HG02938 (cell line): Measurements from ENCODE around the gene B3GALT6.
"Not testable (repeated sequence)": the region's sequence is repeated elsewhere in the genome, so short reads cannot be mapped to it uniquely, and the experiment has no call there.

Source experiments
- ATAC-seq: cut with Tn5 transposase; IDR thresholded peaks from one replicate; pipeline ENCODE4 v1.9.1; 2021; ENCODE audit warnings: mild to moderate bottlenecking, moderate library complexity; ENCODE audit not compliant: unreplicated experiment

Gene B3GALT6

GRCh38 chr1:1232208-1232795, at the start of gene B3GALT6:
TSS of gene B3GALT6 (plus strand) at chr1:1232237. CDS start at chr1:1232279, 42 bp downstream.
- peak; percentile 15 for ATAC-seq

GRCh38 chr1:1182491-1183220, 49.4 kb upstream of the B3GALT6 start:
- no peak for ATAC-seq

- ATAC-seq: no peak
These were observed 48.8 kb upstream of the B3GALT6 start for GRCh38 chr1:1183221-1183747.

- ATAC-seq: no peak
These were observed 47.9 kb upstream of the B3GALT6 start for GRCh38 chr1:1183833-1184775.

GRCh38 chr1:1185101-1185765, 46.8 kb upstream of the B3GALT6 start:
- no peak for ATAC-seq

GRCh38 chr1:1187938-1188337, 44.1 kb upstream of the B3GALT6 start:
- ATAC-seq: no peak

- no peak for ATAC-seq
These were observed 42.9 kb upstream of the B3GALT6 start for GRCh38 chr1:1189111-1189510.

GRCh38 chr1:1191734-1192133, 40.3 kb upstream of the B3GALT6 start:
- ATAC-seq: no peak

- no peak for ATAC-seq
These were observed 37.3 kb upstream of the B3GALT6 start for GRCh38 chr1:1194723-1195122.

- not testable (repeated sequence) for ATAC-seq
These were observed 36.3 kb upstream of the B3GALT6 start for GRCh38 chr1:1195726-1196125.

- ATAC-seq: no peak
These were observed 35.4 kb upstream of the B3GALT6 start for GRCh38 chr1:1196431-1197187.

- no peak for ATAC-seq
These were observed 34.9 kb upstream of the B3GALT6 start for GRCh38 chr1:1197188-1197500.

GRCh38 chr1:1197551-1198422, 34.2 kb upstream of the B3GALT6 start:
- no peak for ATAC-seq

GRCh38 chr1:1198423-1199140, 33.5 kb upstream of the B3GALT6 start:
- ATAC-seq: no peak

GRCh38 chr1:1199141-1199960, 32.7 kb upstream of the B3GALT6 start:
- no peak for ATAC-seq

- no peak for ATAC-seq
These were observed 31.8 kb upstream of the B3GALT6 start for GRCh38 chr1:1199961-1200875.
